HG02678 (cell line): Measurements from ENCODE around the gene TMEM61.
"Not testable (repeated sequence)": the region's sequence is repeated elsewhere in the genome, so short reads cannot be mapped to it uniquely, and the experiment has no call there.

Experiments
- ATAC-seq: cut with Tn5 transposase; IDR thresholded peaks from one replicate; pipeline ENCODE4 v1.9.1; 2021; ENCODE audit warnings: mild to moderate bottlenecking, moderate library complexity; ENCODE audit not compliant: unreplicated experiment

The TMEM61 gene

DNA sequence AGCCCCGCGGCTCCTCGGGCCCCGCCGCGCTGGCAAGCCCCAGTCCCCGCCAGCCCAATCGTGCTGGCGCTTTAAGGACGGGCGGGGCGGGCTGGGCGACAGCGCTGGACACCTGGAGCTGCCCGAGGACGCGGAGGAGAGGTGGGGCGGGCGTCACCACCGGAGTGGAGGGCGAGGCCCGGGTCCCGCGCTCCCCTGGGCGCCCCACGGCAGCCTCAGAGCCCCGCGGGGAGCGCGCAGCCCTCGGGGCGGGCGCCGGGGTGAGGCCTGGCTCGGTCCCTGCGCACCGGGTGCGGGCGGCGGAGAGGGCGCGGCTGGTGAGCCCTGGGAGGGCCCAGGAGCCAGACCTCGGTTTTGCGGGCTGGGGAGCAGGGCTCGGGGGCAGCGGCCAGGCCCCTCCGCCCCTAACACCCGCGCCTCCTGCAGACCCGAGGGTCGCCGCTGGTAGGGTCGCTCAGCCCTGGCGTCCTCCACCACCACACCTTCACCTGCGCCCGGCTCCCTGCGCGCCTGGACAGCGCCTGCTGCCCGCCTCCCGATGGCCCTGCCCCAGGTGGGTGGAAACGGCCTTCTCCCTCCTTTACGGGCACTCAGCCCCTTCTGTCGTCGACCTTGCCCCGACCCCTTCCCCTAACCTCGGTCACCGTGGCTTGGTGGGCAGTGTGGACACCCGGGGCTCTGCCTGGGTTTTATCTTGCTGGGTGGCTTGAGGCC lies at the start of gene TMEM61:
TMEM61 (plus strand) TSS at position 101 of the 714 bp plus-strand sequence; CDS start at position 539, 438 bp downstream.
- no peak for ATAC-seq

- no peak for ATAC-seq
Measured at GRCh38 chr1:54931275-54931840, 49.1 kb upstream of the TMEM61 start.

GRCh38 chr1:54934081-54934480 lies 46.3 kb upstream of the TMEM61 start:
- not testable (repeated sequence) for ATAC-seq

DNA sequence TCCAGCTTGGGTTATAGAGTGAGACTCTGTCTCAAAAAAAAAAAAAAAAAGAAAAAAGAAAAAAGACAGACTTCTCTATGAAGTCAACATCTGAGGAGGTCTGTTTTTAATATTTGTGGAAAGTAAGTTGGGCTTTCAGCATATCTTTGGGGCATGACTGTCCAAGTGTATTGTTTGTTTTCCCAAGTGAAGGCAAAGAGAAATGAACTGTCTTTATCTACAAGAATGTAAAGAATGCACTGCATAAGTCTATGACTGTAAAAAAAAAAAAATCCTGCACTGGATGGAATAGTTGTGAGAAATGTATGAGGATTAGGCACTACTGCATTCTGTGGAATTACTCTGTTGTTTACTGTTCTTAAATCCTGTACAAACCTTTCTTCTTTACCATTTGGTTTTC lies 45.6 kb upstream of the TMEM61 start:
- no peak for ATAC-seq

- ATAC-seq: no peak
Measured at GRCh38 chr1:54936791-54937190, 43.6 kb upstream of the TMEM61 start.

DNA sequence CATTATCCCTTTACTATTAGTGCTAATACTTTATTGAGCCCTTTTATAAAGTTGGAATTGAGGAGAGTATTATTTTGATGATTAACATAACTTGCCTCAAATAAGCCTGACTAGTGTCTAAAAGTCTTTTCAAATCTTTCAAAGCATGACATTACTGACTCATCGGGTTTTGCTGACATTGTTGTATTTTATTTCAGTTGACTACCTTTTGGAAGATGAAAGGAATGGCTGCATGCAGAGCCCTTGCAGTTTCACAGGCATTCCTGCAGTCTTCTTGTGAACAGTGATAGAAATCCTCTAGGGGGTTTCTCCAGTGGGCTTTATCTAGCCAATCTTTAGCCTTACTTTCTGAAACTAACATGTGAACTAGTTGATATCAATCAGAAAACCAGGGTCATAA lies 43.0 kb upstream of the TMEM61 start:
- ATAC-seq: no peak

- ATAC-seq: not testable (repeated sequence)
Measured at GRCh38 chr1:54938955-54939354, 41.5 kb upstream of the TMEM61 start.

- ATAC-seq: no peak
Measured at GRCh38 chr1:54940042-54940441, 40.4 kb upstream of the TMEM61 start.

GRCh38 chr1:54942976-54943375 lies 37.5 kb upstream of the TMEM61 start:
- ATAC-seq: no peak

DNA sequence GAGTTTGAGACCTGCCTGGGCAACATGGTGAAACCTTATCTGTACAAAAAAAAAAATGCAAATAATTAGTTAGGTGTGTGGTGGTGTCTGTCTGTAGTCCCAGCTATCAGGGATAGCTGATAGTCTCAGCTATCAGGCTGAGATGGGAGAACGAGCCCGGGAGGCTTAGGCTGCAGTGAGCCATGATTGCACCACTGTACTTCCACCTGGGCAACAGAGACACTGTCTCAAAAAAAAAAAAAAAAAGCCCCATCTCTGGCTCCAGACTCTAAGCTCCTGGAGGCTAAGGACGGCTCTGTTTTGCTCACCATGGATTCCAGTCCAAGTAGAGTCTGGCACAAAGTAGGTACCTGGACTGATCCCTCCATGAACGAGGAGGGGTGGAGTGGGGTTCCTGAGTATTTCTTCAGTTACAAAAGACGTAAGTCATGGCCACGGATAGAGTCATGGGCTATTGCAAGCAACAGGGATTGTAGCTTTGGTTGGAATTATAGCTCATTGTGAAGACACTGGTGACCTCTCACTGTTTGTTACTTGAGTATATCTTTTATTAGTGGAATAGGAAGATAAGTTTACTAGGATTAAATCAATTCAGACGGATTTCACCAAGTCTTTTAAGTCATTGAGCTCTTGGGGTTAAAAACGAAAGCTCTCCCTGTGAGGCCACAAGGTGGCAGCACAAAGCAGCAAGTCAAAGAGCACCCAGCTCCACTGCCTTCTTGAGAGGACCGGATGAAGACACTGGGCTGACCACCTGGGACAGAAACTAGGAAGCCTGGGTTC lies 35.6 kb upstream of the TMEM61 start:
- ATAC-seq: peak; percentile 64

GRCh38 chr1:54945393-54945936 lies 35.0 kb upstream of the TMEM61 start:
- no peak for ATAC-seq

DNA sequence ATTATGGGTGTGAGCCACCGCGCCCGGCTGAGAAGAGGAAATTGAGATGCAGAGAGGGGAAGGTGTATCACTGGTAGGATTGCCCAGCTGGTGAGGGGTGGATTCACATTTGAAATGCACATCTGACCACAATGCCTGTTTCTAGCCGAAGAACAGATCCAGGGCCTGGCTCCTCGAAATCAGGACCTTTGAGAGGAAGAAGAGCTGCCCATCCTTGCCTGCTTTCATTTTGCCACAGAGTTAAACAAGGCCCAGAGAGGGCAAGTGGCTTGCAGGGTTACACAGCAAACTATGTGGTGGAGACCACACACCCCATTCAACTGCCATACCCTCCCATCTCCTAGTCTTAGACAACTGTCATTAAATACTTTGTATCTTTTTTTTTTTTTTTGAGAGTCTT lies 32.9 kb upstream of the TMEM61 start:
- no peak for ATAC-seq

GRCh38 chr1:54949053-54949452 lies 31.4 kb upstream of the TMEM61 start:
- ATAC-seq: no peak

- no peak for ATAC-seq
Measured at GRCh38 chr1:54950006-54950368, 30.4 kb upstream of the TMEM61 start.

DNA sequence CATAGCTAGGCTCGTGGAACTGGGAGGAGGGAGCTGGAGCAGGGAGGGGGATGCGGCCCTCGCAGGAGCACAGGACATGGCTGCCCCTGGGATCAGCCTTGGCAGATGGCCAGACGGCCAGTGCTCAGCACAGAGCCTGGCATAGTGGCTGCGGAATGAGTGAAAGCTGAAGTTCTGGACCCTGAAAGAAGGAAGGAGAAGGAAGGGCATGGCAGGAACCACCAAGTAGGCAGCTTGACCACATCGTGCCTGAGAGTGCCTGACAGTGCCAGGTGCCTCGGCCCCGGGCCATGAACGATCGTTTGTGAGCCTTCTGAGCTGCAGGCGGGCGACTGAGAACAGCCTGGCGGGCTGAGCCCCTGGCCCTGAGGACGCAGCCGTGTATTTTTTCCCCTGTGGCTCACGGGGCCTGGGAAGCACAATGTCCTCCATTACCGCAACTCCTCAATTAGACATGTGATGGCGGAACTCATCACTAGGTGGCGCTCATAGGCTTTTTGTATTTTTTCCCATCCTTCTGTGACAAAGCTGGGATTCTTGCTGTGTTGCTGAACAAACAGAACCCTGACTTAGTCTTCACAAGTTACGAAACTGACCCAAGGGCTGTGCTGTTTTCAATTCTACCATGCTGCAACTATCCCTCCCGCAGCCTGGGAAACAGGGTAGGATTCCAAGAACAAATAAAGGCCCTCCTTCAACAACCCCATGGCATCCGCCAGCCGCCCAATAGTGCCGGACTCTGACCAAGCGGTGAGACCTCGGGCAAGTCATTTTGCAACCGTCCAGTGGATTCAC lies 29.9 kb upstream of the TMEM61 start:
- ATAC-seq: no peak

GRCh38 chr1:54951810-54952226 lies 28.6 kb upstream of the TMEM61 start:
- no peak for ATAC-seq

DNA sequence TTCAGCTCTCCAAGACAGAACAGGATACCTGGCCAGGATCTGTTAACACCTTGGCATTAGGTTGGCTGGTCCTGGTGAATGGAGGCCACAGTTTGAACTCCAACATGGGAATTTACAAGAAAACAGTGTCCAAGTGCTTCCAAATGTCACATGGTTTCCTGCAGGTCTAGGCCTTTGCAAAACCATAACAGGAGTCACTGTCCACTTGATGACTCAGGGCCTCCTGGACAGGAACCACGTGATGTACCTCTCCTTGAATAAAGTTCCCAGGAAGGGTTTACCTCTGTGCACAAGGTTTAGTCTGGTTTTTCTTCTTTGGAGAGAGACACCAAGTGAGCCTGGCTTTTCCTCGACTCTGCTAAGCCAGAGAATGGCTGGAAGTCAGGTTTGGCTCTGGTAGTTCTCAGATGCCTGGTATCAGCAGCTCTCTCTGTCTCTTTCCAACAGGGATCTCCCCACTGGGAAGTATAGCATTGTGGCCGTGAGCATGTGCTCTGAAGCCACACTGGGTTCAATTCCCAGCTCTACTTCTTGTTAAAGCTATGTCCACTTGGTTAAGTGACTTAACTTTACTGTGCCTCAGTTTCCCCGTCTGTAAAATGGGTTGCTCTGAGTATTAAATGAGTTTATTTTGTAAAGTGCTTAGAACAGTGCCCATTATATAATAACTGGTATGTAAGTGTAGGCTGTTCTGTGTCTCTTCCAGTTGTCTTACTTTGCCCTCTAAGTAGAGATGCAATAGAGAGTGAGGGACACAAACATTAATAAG lies 27.3 kb upstream of the TMEM61 start:
- no peak for ATAC-seq

GRCh38 chr1:54953846-54954245 lies 26.6 kb upstream of the TMEM61 start:
- no peak for ATAC-seq

GRCh38 chr1:54955359-54955758 lies 25.1 kb upstream of the TMEM61 start:
- no peak for ATAC-seq

- no peak for ATAC-seq
Measured at GRCh38 chr1:54956726-54957125, 23.7 kb upstream of the TMEM61 start.
